ENCODE data around the gene AURKB. TPM values are rescaled to one million over a fixed set of nuclear protein-coding genes. Genes with fewer than 3 reads are reported as not detected.
A peak's percentile ranks its signal among the peaks of the same experiment; 100 is the strongest.

Gene AURKB
- total and polyA plus RNA-seq, 10 of the 15 experiments (the other 5 are each of a cell fraction or from before 2014, with no cell fraction given), result 52.7 to 209 (median 128) TPM

DNA sequence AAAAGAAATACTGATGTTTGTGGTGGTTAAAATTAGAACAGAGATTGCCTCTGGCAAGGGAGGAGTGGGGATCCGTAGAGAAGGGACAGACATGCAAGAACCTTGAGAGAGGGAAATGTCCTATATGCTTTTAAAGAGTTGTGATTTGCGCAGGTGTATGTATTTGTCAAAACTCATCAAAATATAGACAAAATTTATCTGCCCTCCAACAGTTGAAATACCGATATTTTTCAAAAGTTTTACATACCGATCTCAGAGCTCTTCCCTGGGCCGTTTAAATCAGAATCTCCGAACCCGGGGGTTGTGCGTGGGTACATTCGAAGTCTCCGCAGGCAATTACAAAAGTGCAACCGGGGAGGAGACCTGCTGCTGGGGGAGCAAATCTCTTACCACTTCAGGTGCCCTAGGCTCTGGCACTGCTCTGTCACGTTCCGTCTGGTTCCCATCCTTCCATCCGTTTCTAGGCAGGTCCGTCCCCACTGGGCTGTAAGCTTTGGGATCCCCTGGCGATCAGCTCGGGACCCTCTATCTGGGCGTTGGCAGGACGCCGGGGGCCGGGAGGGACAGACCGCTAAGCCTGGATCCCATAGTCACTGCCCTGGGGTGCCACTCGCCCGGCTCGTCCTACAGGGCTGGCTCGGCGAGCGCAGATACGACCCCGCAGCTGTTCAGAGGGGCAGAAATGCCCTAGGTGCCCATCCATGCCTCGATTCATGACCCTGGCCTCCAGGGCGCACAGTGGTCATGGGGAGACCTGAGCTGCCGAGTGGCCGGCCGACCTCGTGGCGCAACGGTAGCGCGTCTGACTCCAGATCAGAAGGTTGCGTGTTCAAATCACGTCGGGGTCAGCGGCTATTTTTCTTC, 24.6 kb downstream of the AURKB start:
- Histone ChIP-seq H3K27me3 (replicated peaks in 1 of 2; ENCODE audit: control insufficient read depth in 2 of 2, insufficient read depth in 2 of 2, low read length in 1 of 2) (no peaks in the 10 kb centered on the region), H3K9ac (ENCODE audit: control insufficient read depth, insufficient read depth, low read length) (peak overlapping the region; percentile 95), H2AFZ (ENCODE audit: control insufficient read depth, low read depth, low read length) (peak overlapping the region; percentile 93), H3K4me1 (ENCODE audit: control insufficient read depth, insufficient read depth, low read length) (peaks cover 5% of the 10 kb centered on the region), H4K20me1 (ENCODE audit: control insufficient read depth, insufficient read depth) (no peaks in the 10 kb centered on the region), H3K27ac (ENCODE audit: control insufficient read depth, insufficient read depth) (peak overlapping the region; percentile 93), H3K36me3 (ENCODE audit: control insufficient read depth in 2 of 2, insufficient read depth in 2 of 2, low read length in 1 of 2) (no peaks in the 10 kb centered on the region), H3K9me3 (replicated peaks; ENCODE audit: control insufficient read depth, insufficient read depth, low read length) (no peaks in the 10 kb centered on the region), H3K4me2 (ENCODE audit: control insufficient read depth, insufficient read depth) (peak overlapping the region; percentile 63), H3K79me2 (ENCODE audit: control insufficient read depth, insufficient read depth, low read length) (peaks cover 18% of the 10 kb centered on the region), H3K4me3 (peak overlapping the region; percentile 73)
- ChIA-PET POLR2A (interaction anchor here (0.8 to 8.1 kb wide), 11 partner anchors 9 to 63 kb away, joined by 3 to 146 read pairs (median 8); partner anchors contain the start of genes AURKB, CTC1, HES7 and PER1), SMC1A (ENCODE audit: uncharacterized antibody, unreplicated experiment) (interaction anchor here (0.9 to 4.1 kb wide), 8 partner anchors 9 to 67 kb away, joined by 3 to 40 read pairs (median 4); partner anchors contain the start of genes ALOXE3 and HES7), RAD21 (ENCODE audit: unreplicated experiment) (interaction anchor here (0.5 to 8.1 kb wide), 10 partner anchors 9 to 109 kb away, joined by 3 to 117 read pairs (median 6); partner anchors contain the start of genes SLC25A35 and TMEM107), CTCF (interaction anchor here (0.7 to 6.2 kb wide), 5 partner anchors 24 to 92 kb away, joined by 3 to 53 read pairs (median 6); partner anchors contain the start of genes ALOXE3 and AURKB)
- 1% methylated on average over 44 of the region's 44 CpGs for WGBS (ENCODE audit: insufficient coverage, insufficient replicate concordance, low lambda C conversion rate, missing lambda C conversion rate)
- DNase-seq (ENCODE audit: low read depth, low spot score), result no peak
- in situ Hi-C loops (cut with MboI) (loop anchor here (5.0 kb wide), 1 partner anchor 36 kb away; no protein-coding TSS in a partner anchor), intact Hi-C loops (cut with micrococcal nuclease; ENCODE audit: unreplicated experiment) (loop anchor here (1.0 to 5.0 kb wide), 4 partner anchors 49 to 114 kb away; partner anchors contain the start of genes CTC1 and PFAS)
- BruUV-seq (replicated peaks), result no TSS peak
- ATAC-seq, result peak; percentile 16
- peak; percentile 80 for FAIRE-seq
- TF ChIP-seq, protein P1, sequence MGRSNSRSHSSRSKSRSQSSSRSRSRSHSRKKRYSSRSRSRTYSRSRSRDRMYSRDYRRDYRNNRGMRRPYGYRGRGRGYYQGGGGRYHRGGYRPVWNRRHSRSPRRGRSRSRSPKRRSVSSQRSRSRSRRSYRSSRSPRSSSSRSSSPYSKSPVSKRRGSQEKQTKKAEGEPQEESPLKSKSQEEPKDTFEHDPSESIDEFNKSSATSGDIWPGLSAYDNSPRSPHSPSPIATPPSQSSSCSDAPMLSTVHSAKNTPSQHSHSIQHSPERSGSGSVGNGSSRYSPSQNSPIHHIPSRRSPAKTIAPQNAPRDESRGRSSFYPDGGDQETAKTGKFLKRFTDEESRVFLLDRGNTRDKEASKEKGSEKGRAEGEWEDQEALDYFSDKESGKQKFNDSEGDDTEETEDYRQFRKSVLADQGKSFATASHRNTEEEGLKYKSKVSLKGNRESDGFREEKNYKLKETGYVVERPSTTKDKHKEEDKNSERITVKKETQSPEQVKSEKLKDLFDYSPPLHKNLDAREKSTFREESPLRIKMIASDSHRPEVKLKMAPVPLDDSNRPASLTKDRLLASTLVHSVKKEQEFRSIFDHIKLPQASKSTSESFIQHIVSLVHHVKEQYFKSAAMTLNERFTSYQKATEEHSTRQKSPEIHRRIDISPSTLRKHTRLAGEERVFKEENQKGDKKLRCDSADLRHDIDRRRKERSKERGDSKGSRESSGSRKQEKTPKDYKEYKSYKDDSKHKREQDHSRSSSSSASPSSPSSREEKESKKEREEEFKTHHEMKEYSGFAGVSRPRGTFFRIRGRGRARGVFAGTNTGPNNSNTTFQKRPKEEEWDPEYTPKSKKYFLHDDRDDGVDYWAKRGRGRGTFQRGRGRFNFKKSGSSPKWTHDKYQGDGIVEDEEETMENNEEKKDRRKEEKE (IDR thresholded peaks at IDR 0.05), result no peak
- TF ChIP-seq, protein P2, sequence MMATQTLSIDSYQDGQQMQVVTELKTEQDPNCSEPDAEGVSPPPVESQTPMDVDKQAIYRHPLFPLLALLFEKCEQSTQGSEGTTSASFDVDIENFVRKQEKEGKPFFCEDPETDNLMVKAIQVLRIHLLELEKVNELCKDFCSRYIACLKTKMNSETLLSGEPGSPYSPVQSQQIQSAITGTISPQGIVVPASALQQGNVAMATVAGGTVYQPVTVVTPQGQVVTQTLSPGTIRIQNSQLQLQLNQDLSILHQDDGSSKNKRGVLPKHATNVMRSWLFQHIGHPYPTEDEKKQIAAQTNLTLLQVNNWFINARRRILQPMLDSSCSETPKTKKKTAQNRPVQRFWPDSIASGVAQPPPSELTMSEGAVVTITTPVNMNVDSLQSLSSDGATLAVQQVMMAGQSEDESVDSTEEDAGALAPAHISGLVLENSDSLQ (IDR thresholded peaks at IDR 0.05), result no peak
- TF ChIP-seq PAX5 (IDR thresholded peaks at IDR 0.05; ENCODE audit: borderline replicate concordance, low read depth, low read length) (0 out of 2 replicates have a peak, but pooled peaks have one; percentile 18), CEBPB (IDR thresholded peaks at IDR 0.05; ENCODE audit: borderline replicate concordance in 1 of 2, low read depth in 2 of 2, low read length in 2 of 2) (no peak), MXI1 (IDR thresholded peaks at IDR 0.05; ENCODE audit: low read depth, low read length) (no peak), RAD21 (IDR thresholded peaks at IDR 0.05; ENCODE audit: insufficient read depth, low read depth, low read length) (no peak), RELA (IDR thresholded peaks at IDR 0.05; ENCODE audit: borderline replicate concordance, partially characterized antibody) (peak; percentile 67), STAT3 (IDR thresholded peaks at IDR 0.05; ENCODE audit: low read depth, low read length) (no peak), ZSCAN29 (IDR thresholded peaks at IDR 0.05) (peak; percentile 91)
- TF ChIP-seq, protein P3, sequence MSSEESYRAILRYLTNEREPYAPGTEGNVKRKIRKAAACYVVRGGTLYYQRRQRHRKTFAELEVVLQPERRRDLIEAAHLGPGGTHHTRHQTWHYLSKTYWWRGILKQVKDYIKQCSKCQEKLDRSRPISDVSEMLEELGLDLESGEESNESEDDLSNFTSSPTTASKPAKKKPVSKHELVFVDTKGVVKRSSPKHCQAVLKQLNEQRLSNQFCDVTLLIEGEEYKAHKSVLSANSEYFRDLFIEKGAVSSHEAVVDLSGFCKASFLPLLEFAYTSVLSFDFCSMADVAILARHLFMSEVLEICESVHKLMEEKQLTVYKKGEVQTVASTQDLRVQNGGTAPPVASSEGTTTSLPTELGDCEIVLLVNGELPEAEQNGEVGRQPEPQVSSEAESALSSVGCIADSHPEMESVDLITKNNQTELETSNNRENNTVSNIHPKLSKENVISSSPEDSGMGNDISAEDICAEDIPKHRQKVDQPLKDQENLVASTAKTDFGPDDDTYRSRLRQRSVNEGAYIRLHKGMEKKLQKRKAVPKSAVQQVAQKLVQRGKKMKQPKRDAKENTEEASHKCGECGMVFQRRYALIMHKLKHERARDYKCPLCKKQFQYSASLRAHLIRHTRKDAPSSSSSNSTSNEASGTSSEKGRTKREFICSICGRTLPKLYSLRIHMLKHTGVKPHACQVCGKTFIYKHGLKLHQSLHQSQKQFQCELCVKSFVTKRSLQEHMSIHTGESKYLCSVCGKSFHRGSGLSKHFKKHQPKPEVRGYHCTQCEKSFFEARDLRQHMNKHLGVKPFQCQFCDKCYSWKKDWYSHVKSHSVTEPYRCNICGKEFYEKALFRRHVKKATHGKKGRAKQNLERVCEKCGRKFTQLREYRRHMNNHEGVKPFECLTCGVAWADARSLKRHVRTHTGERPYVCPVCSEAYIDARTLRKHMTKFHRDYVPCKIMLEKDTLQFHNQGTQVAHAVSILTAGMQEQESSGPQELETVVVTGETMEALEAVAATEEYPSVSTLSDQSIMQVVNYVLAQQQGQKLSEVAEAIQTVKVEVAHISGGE (CRISPR knock-in tag; IDR thresholded peaks at IDR 0.05), result no peak
- TF ChIP-seq, protein P4, sequence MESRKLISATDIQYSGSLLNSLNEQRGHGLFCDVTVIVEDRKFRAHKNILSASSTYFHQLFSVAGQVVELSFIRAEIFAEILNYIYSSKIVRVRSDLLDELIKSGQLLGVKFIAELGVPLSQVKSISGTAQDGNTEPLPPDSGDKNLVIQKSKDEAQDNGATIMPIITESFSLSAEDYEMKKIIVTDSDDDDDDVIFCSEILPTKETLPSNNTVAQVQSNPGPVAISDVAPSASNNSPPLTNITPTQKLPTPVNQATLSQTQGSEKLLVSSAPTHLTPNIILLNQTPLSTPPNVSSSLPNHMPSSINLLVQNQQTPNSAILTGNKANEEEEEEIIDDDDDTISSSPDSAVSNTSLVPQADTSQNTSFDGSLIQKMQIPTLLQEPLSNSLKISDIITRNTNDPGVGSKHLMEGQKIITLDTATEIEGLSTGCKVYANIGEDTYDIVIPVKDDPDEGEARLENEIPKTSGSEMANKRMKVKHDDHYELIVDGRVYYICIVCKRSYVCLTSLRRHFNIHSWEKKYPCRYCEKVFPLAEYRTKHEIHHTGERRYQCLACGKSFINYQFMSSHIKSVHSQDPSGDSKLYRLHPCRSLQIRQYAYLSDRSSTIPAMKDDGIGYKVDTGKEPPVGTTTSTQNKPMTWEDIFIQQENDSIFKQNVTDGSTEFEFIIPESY (IDR thresholded peaks at IDR 0.05), result no peak

Data from GM12878 (cell line).